ENCODE measurements around the gene ETV6. TPM values are rescaled to one million over a fixed set of nuclear protein-coding genes. Genes with fewer than 3 reads are reported as not detected.
A peak's percentile ranks its signal among the peaks of the same experiment; 100 is the strongest.

ETV6 gene
- total and polyA plus RNA-seq, 9 of the 15 experiments (the other 6 are each of a cell fraction or from before 2014, with no cell fraction given): 0.81 to 12.7 (median 4.1) TPM

- TF ChIP-seq PRDM10 (IDR thresholded peaks at IDR 0.05; ENCODE audit: partially characterized antibody) (no peak), TCF3 (CRISPR knock-in tag; IDR thresholded peaks at IDR 0.05) (peak; percentile 89), SMARCC2 (IDR thresholded peaks at IDR 0.05; ENCODE audit: low read depth) (no peak), PML (IDR thresholded peaks at IDR 0.05; ENCODE audit: low read length) (peak; percentile 63), ZBTB17 (CRISPR knock-in tag; IDR thresholded peaks at IDR 0.05) (no peak; the same call in 1 of the 2 replicates), BCOR (IDR thresholded peaks at IDR 0.05) (no peak), ZBTB33 (CRISPR knock-in tag; IDR thresholded peaks at IDR 0.05) (no peak), MEIS2 (IDR thresholded peaks at IDR 0.05; ENCODE audit: partially characterized antibody) (peak; percentile 36), IRF9 (tag; IDR thresholded peaks at IDR 0.05) (no peak), L3MBTL2 (IDR thresholded peaks at IDR 0.05) (no peak), CBX8 (IDR thresholded peaks at IDR 0.05; ENCODE audit: borderline replicate concordance, extremely low read depth, low read depth, low read length, poor library complexity, severe bottlenecking) (no peak), SNRNP70 (optimal IDR thresholded peaks at IDR 0.05; ENCODE audit: low read depth, low read length) (no peak), ZZZ3 (IDR thresholded peaks at IDR 0.05) (no peak), CEBPB (tag; IDR thresholded peaks at IDR 0.05) (peak; percentile 52), HMBOX1 (IDR thresholded peaks at IDR 0.05) (peak; percentile 29; the same call in 1 of the 2 replicates), HOXB6 (CRISPR knock-in tag; IDR thresholded peaks at IDR 0.05; ENCODE audit: borderline replicate concordance) (no peak), NCOA2 (IDR thresholded peaks at IDR 0.05; ENCODE audit: partially characterized antibody in 2 of 2) (peak; percentile 73 to 81), MCM7 (IDR thresholded peaks at IDR 0.05) (no peak), POLR2B (IDR thresholded peaks at IDR 0.05; ENCODE audit: low read depth, partially characterized antibody) (no peak), MCM3 (IDR thresholded peaks at IDR 0.05) (no peak), HNRNPL (IDR thresholded peaks at IDR 0.05; ENCODE audit: low read depth, low read length) (no peak), SMC3 (conservative IDR thresholded peaks at IDR 0.05; ENCODE audit: insufficient read depth, low read depth, low read length) (no peak)
These were observed 149.5 kb downstream of the ETV6 start (continued) for GRCh38 chr12:11798856-11799501.
